GM12878 (cell line): Measurements from ENCODE around the gene TSLP. TPM values are rescaled to one million over a fixed set of nuclear protein-coding genes. Genes with fewer than 3 reads are reported as not detected.

Source experiments
- ATAC-seq: fragments of 200-7000 bp; cut with Tn5 transposase; 3 replicates; pipeline ENCODE4 v1.9.1; 2020; ENCODE audit warnings: mild to moderate bottlenecking, moderate library complexity
- BruUV-seq: library from RNA; stranded (reverse); fragments of 400-500 nt; replicated peaks from 2 replicates; lab custom pipeline; 2021; lab: Mats Ljungman, UMichigan
- CTCF ChIA-PET: fragments of 300-600 bp; sonication (Branson Sonifier 250); formaldehyde crosslinking; extraction: SDS; loops from one replicate; lab custom pipeline; 2021; ENCODE audit warnings: inconsistent platforms; lab: Yijun Ruan, JAX
- POLR2A ChIA-PET: fragments of 350-600 bp; formaldehyde crosslinking; extraction: SDS; loops from one replicate; lab custom pipeline; 2021; ENCODE audit warnings: inconsistent platforms; lab: Charles Lee
- RAD21 ChIA-PET: fragments of 300-600 bp; sonication (Branson Sonifier 250); formaldehyde crosslinking; loops from one replicate; lab custom pipeline; 2023; ENCODE audit warnings: antibody characterized with exemption; ENCODE audit not compliant: unreplicated experiment; lab: Charles Lee
- SMC1A ChIA-PET: fragments of 300-600 bp; sonication (Branson Sonifier 250); formaldehyde crosslinking; loops from one replicate; lab custom pipeline; 2023; ENCODE audit not compliant: unreplicated experiment, uncharacterized antibody; lab: Charles Lee
- DNase-seq: peaks from one replicate; pipeline ENCODE4 v3.0.0-alpha.2; 2011; ENCODE audit warnings: low read depth, low spot score
- FAIRE-seq: peaks from 3 replicates; lab custom pipeline; 2011; peaks lifted over from hg19 to GRCh38; lab: Jason Lieb, UNC
- H2AFZ ChIP-seq: 2 replicates; pipeline ENCODE4 v1.6.0; 2011; ENCODE audit warnings: low read depth, low read length, control low read depth; ENCODE audit not compliant: control insufficient read depth
- H3K27ac ChIP-seq: 2 replicates; pipeline ENCODE4 v1.5.1; 2011; ENCODE audit warnings: control low read depth; ENCODE audit not compliant: control insufficient read depth, insufficient read depth
- H3K27me3 ChIP-seq, 2 experiments: replicated peaks in 1 of 2; 2 replicates each; pipeline versions ENCODE4 v1.6.0 to v1.6.1; 2011; ENCODE audit warnings: low read length in 1 of 2; ENCODE audit not compliant: control insufficient read depth in 2 of 2, insufficient read depth in 2 of 2
- H3K36me3 ChIP-seq, 2 experiments: 2 replicates each; pipeline ENCODE4 v1.5.1; 2011; ENCODE audit warnings: low read length in 1 of 2; ENCODE audit not compliant: control insufficient read depth in 2 of 2, insufficient read depth in 2 of 2
- H3K4me1 ChIP-seq: 2 replicates; pipeline ENCODE4 v1.6.1; 2011; ENCODE audit warnings: mild to moderate bottlenecking, low read length, moderate library complexity, mixed read lengths; ENCODE audit not compliant: control insufficient read depth, insufficient read depth
- H3K4me2 ChIP-seq: 2 replicates; pipeline ENCODE4 v1.6.0; 2011; ENCODE audit warnings: control low read depth; ENCODE audit not compliant: control insufficient read depth, insufficient read depth
- H3K4me3 ChIP-seq: fragments of 200-600 bp; sonication (generic); 2 replicates; pipeline ENCODE4 v1.5.1; 2016
- H3K79me2 ChIP-seq: 2 replicates; pipeline ENCODE4 v1.6.0; 2011; ENCODE audit warnings: low read length; ENCODE audit not compliant: control insufficient read depth, insufficient read depth
- H3K9ac ChIP-seq: 2 replicates; pipeline ENCODE4 v1.8.0; 2011; ENCODE audit warnings: low read length, control low read depth, mixed read lengths; ENCODE audit not compliant: control insufficient read depth, insufficient read depth
- H3K9me3 ChIP-seq: replicated peaks from 3 replicates; pipeline ENCODE4 v1.5.1; 2011; ENCODE audit warnings: mild to moderate bottlenecking, low read length; ENCODE audit not compliant: control insufficient read depth, insufficient read depth
- H4K20me1 ChIP-seq: 2 replicates; pipeline ENCODE4 v1.6.0; 2011; ENCODE audit not compliant: control insufficient read depth, insufficient read depth
- FOS ChIP-seq: IDR thresholded peaks from 3 replicates; pipeline ENCODE4 v1.6.1; 2011; ENCODE audit warnings: borderline replicate concordance; ENCODE audit not compliant: insufficient read length; ENCODE audit errors: extremely low read depth
- LARP7 ChIP-seq: fragments of 450-650 bp; IDR thresholded peaks from 2 replicates; pipeline ENCODE4 v1.6.1; 2017; ENCODE audit warnings: mild to moderate bottlenecking
- NR2C2 ChIP-seq: IDR thresholded peaks from 2 replicates; pipeline ENCODE4 v1.6.1; 2011; ENCODE audit warnings: borderline replicate concordance, low read depth; ENCODE audit not compliant: control insufficient read depth, insufficient read length
- STAT1 ChIP-seq: fragments of 450-650 bp; conservative IDR thresholded peaks from 2 replicates; pipeline ENCODE4 v1.6.1; 2014; ENCODE audit warnings: antibody characterized with exemption, mild to moderate bottlenecking
- whole genome bisulfite sequencing: methylation state at CpG from one replicate; pipeline ENCODE4 v1.1.6; 2016; ENCODE audit warnings: low lambda C conversion rate; ENCODE audit not compliant: insufficient replicate concordance, insufficient coverage; ENCODE audit errors: missing lambda C conversion rate; 5-methylcytosine and 5-hydroxymethylcytosine counted together
- in situ Hi-C: fragments of 300-500 bp; cut with MboI; formaldehyde crosslinking; loops from 9 replicates; pipeline ENCODE4 v1.14.3; 2018; ENCODE audit warnings: mixed read lengths
- intact Hi-C: fragments of 100-400 bp; cut with micrococcal nuclease; formaldehyde crosslinking; loops from one replicate; pipeline ENCODE4 v1.14.2; 2022; ENCODE audit not compliant: unreplicated experiment
- polyA plus RNA-seq, 11 experiments: library from polyadenylated mRNA; depleted of rRNA in 4 of 11; unstranded in 6 of 11; stranded (reverse) in 5 of 11; fragments of >200 nt; fragmentation: Nextera tagmentation in 4 of 11; fragmentation: Illumina TruSeq in 1 of 11; extraction: Ambion mirVana in 4 of 11; extraction: Trizol in 1 of 11; gene quantifications; 1 replicate in 1 of 11; 2 replicates in 10 of 11; pipeline versions ENCODE4 v1.2.1 to v1.2.3, GENCODE V29; 2011 to 2016; ENCODE audit warnings: inconsistent platforms in 2 of 11, missing spikeins in 2 of 11, low read depth in 1 of 11
- total RNA-seq, 4 experiments: library from RNA; depleted of rRNA in 3 of 4; stranded (reverse); fragments of >200 nt in 3 of 4; fragmentation: Illumina TruSeq in 1 of 4; extraction: Trizol in 1 of 4; gene quantifications; 2 replicates each; pipeline versions ENCODE4 v1.2.1 to v1.2.3, GENCODE V29; 2013 to 2021
- TF ChIP-seq, protein P1 (sequence below): fragments of 450-650 bp; formaldehyde crosslinking; IDR thresholded peaks from 2 replicates; pipeline ENCODE4 v1.5.0; 2022; ENCODE audit warnings: mild to moderate bottlenecking, missing genetic modification characterization
- TF ChIP-seq, protein P2 (sequence below): IDR thresholded peaks from 2 replicates; pipeline ENCODE4 v1.6.1; 2011; ENCODE audit warnings: borderline replicate concordance, low read depth, mild to moderate bottlenecking, moderate library complexity, low read length; ENCODE audit not compliant: insufficient read depth, poor library complexity, severe bottlenecking
- TF ChIP-seq, protein P3 (sequence below): IDR thresholded peaks from 2 replicates; pipeline ENCODE4 v1.6.1; 2012; ENCODE audit warnings: low read length, inconsistent platforms

Gene TSLP
- total and polyA plus RNA-seq, 10 of the 15 experiments (the other 5 are each of a cell fraction or from before 2014, with no cell fraction given) = 0.05 to 0.32 TPM; not detected in 8

DNA sequence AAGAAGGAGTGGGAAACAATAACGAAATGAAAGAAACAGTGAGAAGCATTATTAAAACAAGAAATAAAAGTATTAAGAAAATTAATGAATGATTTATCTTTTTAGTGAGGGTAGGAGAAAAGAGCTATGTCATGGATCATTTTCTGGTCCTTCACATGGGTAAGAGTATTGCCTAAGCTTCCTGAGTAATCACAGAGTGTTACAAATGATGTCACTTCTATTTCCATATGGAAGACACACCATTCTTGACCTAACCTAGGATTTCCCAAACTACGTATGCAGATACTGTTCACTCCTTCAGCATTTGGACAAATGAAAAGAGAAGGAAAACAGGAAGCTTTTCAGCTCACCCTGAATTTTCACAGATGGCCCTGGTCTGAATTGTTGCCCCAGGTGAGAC lies 3.3 kb upstream of the TSLP start (continued):
- no peak for TF ChIP-seq LARP7

DNA sequence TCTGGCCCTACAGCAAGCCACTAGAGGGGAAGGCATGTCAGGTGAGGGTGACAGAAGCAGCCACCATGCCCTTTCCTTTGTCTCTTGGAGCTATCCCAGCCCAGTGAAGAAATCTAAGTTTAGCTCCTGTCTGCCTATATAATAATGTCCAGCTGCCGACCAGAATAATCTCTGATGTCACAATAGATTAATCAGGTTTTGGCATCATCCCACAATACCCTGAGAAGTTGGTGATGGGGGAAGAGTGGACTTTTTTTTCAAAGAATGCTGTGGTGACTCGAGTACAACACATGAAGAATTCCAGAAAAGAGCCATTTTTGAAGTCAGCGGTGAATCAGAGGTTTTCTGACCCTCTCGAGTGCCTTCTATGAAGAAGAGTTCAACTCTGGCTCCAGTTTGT lies 1.7 kb upstream of the TSLP start:
- ChIA-PET CTCF (no interaction called here), RAD21 (no interaction called here), POLR2A (no interaction called here), SMC1A (no interaction called here)
- TF ChIP-seq NR2C2 (no peak), STAT1 (no peak), FOS (no peak)
- TF ChIP-seq, protein P1, sequence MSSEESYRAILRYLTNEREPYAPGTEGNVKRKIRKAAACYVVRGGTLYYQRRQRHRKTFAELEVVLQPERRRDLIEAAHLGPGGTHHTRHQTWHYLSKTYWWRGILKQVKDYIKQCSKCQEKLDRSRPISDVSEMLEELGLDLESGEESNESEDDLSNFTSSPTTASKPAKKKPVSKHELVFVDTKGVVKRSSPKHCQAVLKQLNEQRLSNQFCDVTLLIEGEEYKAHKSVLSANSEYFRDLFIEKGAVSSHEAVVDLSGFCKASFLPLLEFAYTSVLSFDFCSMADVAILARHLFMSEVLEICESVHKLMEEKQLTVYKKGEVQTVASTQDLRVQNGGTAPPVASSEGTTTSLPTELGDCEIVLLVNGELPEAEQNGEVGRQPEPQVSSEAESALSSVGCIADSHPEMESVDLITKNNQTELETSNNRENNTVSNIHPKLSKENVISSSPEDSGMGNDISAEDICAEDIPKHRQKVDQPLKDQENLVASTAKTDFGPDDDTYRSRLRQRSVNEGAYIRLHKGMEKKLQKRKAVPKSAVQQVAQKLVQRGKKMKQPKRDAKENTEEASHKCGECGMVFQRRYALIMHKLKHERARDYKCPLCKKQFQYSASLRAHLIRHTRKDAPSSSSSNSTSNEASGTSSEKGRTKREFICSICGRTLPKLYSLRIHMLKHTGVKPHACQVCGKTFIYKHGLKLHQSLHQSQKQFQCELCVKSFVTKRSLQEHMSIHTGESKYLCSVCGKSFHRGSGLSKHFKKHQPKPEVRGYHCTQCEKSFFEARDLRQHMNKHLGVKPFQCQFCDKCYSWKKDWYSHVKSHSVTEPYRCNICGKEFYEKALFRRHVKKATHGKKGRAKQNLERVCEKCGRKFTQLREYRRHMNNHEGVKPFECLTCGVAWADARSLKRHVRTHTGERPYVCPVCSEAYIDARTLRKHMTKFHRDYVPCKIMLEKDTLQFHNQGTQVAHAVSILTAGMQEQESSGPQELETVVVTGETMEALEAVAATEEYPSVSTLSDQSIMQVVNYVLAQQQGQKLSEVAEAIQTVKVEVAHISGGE (CRISPR knock-in tag) = no peak
- TF ChIP-seq, protein P2, sequence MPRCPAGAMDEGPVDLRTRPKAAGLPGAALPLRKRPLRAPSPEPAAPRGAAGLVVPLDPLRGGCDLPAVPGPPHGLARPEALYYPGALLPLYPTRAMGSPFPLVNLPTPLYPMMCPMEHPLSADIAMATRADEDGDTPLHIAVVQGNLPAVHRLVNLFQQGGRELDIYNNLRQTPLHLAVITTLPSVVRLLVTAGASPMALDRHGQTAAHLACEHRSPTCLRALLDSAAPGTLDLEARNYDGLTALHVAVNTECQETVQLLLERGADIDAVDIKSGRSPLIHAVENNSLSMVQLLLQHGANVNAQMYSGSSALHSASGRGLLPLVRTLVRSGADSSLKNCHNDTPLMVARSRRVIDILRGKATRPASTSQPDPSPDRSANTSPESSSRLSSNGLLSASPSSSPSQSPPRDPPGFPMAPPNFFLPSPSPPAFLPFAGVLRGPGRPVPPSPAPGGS = no peak
- TF ChIP-seq, protein P3, sequence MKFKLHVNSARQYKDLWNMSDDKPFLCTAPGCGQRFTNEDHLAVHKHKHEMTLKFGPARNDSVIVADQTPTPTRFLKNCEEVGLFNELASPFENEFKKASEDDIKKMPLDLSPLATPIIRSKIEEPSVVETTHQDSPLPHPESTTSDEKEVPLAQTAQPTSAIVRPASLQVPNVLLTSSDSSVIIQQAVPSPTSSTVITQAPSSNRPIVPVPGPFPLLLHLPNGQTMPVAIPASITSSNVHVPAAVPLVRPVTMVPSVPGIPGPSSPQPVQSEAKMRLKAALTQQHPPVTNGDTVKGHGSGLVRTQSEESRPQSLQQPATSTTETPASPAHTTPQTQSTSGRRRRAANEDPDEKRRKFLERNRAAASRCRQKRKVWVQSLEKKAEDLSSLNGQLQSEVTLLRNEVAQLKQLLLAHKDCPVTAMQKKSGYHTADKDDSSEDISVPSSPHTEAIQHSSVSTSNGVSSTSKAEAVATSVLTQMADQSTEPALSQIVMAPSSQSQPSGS = no peak
- no peak overlapping the region for H3K27ac ChIP-seq
- H3K4me3 ChIP-seq = no peak overlapping the region
- intact Hi-C loops (no loop called here), in situ Hi-C loops (loop anchor here (10.0 kb wide), 1 partner anchor 315 kb away; no protein-coding TSS in a partner anchor)
- DNase-seq = no peak
- no peak overlapping the region for H3K4me2 ChIP-seq
- no peak overlapping the region for H3K9ac ChIP-seq
- H3K27me3 ChIP-seq = peaks cover 11 to 37% of the 10 kb centered on the region in 2 experiments
- no peak for ATAC-seq
- no TSS peak for BruUV-seq
- H3K79me2 ChIP-seq = no peaks in the 10 kb centered on the region
- H3K4me1 ChIP-seq = no peaks in the 10 kb centered on the region; the same call in 1 of the 2 replicates
- no peaks in the 10 kb centered on the region; the same call in 1 of the 2 replicates for H4K20me1 ChIP-seq
- 40% methylated on average over 4 of the region's 4 CpGs for WGBS
- H3K36me3 ChIP-seq = no peaks in the 10 kb centered on the region
- FAIRE-seq = no peak
- no peak overlapping the region for H2AFZ ChIP-seq
- H3K9me3 ChIP-seq = no peaks in the 10 kb centered on the region
